ENCODE data around the gene RMI1. TPM values are rescaled to one million over a fixed set of nuclear protein-coding genes. Genes with fewer than 3 reads are reported as not detected.

RMI1 gene
- total RNA-seq, 1 donor, result 6.2 TPM

GRCh38 chr9:83987402-83987791 is 6.8 kb downstream of the RMI1 start:
- no peaks in the 10 kb centered on the region for H4K20me1 ChIP-seq (ENCODE audit: insufficient read depth, low read length)

GRCh38 chr9:83988411-83988810 is 7.8 kb downstream of the RMI1 start:
- Histone ChIP-seq H3K9me3 (ENCODE audit: low read depth, low read length) (no peaks in the 10 kb centered on the region), H3K79me2 (ENCODE audit: insufficient read depth, low read length) (peaks cover 42% of the 10 kb centered on the region), H3K27ac (ENCODE audit: low read depth, low read length) (no peak overlapping the region), H3K27me3 (ENCODE audit: insufficient read depth, low read length) (no peaks in the 10 kb centered on the region), H3K4me2 (ENCODE audit: insufficient read depth, low read length) (no peak overlapping the region), H3K4me3 (ENCODE audit: insufficient read depth, low read length) (no peak overlapping the region), H4K20me1 (ENCODE audit: insufficient read depth, low read length) (no peaks in the 10 kb centered on the region), H2AFZ (ENCODE audit: low read length) (no peak overlapping the region), H3K36me3 (ENCODE audit: insufficient read depth, low read length) (no peaks in the 10 kb centered on the region), H3K4me1 (ENCODE audit: insufficient read depth, low read length) (peaks cover 6% of the 10 kb centered on the region)
- TF ChIP-seq CTCF (IDR thresholded peaks at IDR 0.05; ENCODE audit: extremely low read depth, low read depth, low read length), result no peak
- DNase-seq (ENCODE audit: insufficient read length, low spot score, missing footprints), result no peak

More at GRCh38 chr9:83987402-83987791, 6.8 kb downstream of the RMI1 start:
- H3K79me2 ChIP-seq (ENCODE audit: insufficient read depth, low read length), result peaks cover 53% of the 10 kb centered on the region
- no peaks in the 10 kb centered on the region for H3K36me3 ChIP-seq (ENCODE audit: insufficient read depth, low read length)
- peaks cover 6% of the 10 kb centered on the region for H3K4me1 ChIP-seq (ENCODE audit: insufficient read depth, low read length)
- no peaks in the 10 kb centered on the region for H3K27me3 ChIP-seq (ENCODE audit: insufficient read depth, low read length)
- H3K9me3 ChIP-seq (ENCODE audit: low read depth, low read length), result no peaks in the 10 kb centered on the region
- H3K4me3 ChIP-seq (ENCODE audit: insufficient read depth, low read length), result no peak overlapping the region
- H3K4me2 ChIP-seq (ENCODE audit: insufficient read depth, low read length), result no peak overlapping the region
- peak overlapping the region; percentile 50 for H2AFZ ChIP-seq (ENCODE audit: low read length)
- peak; percentile 38 for DNase-seq (ENCODE audit: insufficient read length, low spot score, missing footprints)
- no peak for TF ChIP-seq CTCF (IDR thresholded peaks at IDR 0.05; ENCODE audit: extremely low read depth, low read depth, low read length)
- H3K27ac ChIP-seq (ENCODE audit: low read depth, low read length), result peak overlapping the region; percentile 10

- H3K36me3 ChIP-seq (ENCODE audit: insufficient read depth, low read length), result no peaks in the 10 kb centered on the region
- H3K79me2 ChIP-seq (ENCODE audit: insufficient read depth, low read length), result peaks cover 22% of the 10 kb centered on the region
- no peak overlapping the region for H3K4me3 ChIP-seq (ENCODE audit: insufficient read depth, low read length)
- H3K9me3 ChIP-seq (ENCODE audit: low read depth, low read length), result no peaks in the 10 kb centered on the region
- DNase-seq (ENCODE audit: insufficient read length, low spot score, missing footprints), result no peak
- H2AFZ ChIP-seq (ENCODE audit: low read length), result no peak overlapping the region
- no peaks in the 10 kb centered on the region for H3K27me3 ChIP-seq (ENCODE audit: insufficient read depth, low read length)
- peaks cover 6% of the 10 kb centered on the region for H3K4me1 ChIP-seq (ENCODE audit: insufficient read depth, low read length)
- TF ChIP-seq CTCF (IDR thresholded peaks at IDR 0.05; ENCODE audit: extremely low read depth, low read depth, low read length), result no peak
- H4K20me1 ChIP-seq (ENCODE audit: insufficient read depth, low read length), result no peaks in the 10 kb centered on the region
- no peak overlapping the region for H3K4me2 ChIP-seq (ENCODE audit: insufficient read depth, low read length)
- H3K27ac ChIP-seq (ENCODE audit: low read depth, low read length), result no peak overlapping the region
Observed at GRCh38 chr9:83991355-83991754, 10.8 kb downstream of the RMI1 start.

- Histone ChIP-seq H3K4me2 (ENCODE audit: insufficient read depth, low read length) (no peak overlapping the region), H3K79me2 (ENCODE audit: insufficient read depth, low read length) (peaks cover 16% of the 10 kb centered on the region), H3K27ac (ENCODE audit: low read depth, low read length) (no peak overlapping the region), H3K9me3 (ENCODE audit: low read depth, low read length) (no peaks in the 10 kb centered on the region), H3K36me3 (ENCODE audit: insufficient read depth, low read length) (no peaks in the 10 kb centered on the region), H2AFZ (ENCODE audit: low read length) (no peak overlapping the region), H3K4me1 (ENCODE audit: insufficient read depth, low read length) (no peaks in the 10 kb centered on the region), H3K27me3 (ENCODE audit: insufficient read depth, low read length) (no peaks in the 10 kb centered on the region), H4K20me1 (ENCODE audit: insufficient read depth, low read length) (no peaks in the 10 kb centered on the region), H3K4me3 (ENCODE audit: insufficient read depth, low read length) (no peak overlapping the region)
- DNase-seq (ENCODE audit: insufficient read length, low spot score, missing footprints), result peak; percentile 32
- peak; percentile 21 for TF ChIP-seq CTCF (IDR thresholded peaks at IDR 0.05; ENCODE audit: extremely low read depth, low read depth, low read length)
Observed at GRCh38 chr9:83992407-83992806, 11.8 kb downstream of the RMI1 start.
